MM.1S (cell line): ENCODE results near the gene DMWD.

Source experiments
- DNase-seq: peaks from one replicate; pipeline ENCODE4 v3.0.0-alpha.2; 2015
- H2AFZ ChIP-seq: fragments of 300-600 bp; sonication (generic); 2 replicates; pipeline ENCODE4 v1.6.0; 2016; ENCODE audit warnings: antibody characterized with exemption, low read length
- H3F3A ChIP-seq: fragments of 300-600 bp; sonication (generic); 2 replicates; pipeline ENCODE4 v1.6.1; 2016; ENCODE audit warnings: mild to moderate bottlenecking, antibody characterized with exemption, low read length, moderate library complexity, mixed read lengths; ENCODE audit not compliant: insufficient read depth
- H3K27ac ChIP-seq: fragments of 300-600 bp; sonication (generic); 2 replicates; pipeline ENCODE4 v1.5.1; 2016; ENCODE audit warnings: mild to moderate bottlenecking, low read length
- H3K27me3 ChIP-seq: fragments of 300-600 bp; sonication (generic); replicated peaks from 2 replicates; pipeline ENCODE4 v1.6.0; 2016; ENCODE audit warnings: low read length; ENCODE audit not compliant: insufficient read depth
- H3K36me3 ChIP-seq: fragments of 300-600 bp; sonication (generic); replicated peaks from 2 replicates; pipeline ENCODE4 v1.6.1; 2016; ENCODE audit warnings: mild to moderate bottlenecking, low read length, mixed read lengths; ENCODE audit not compliant: insufficient read depth
- H3K4me1 ChIP-seq: fragments of 300-600 bp; sonication (generic); 2 replicates; pipeline ENCODE4 v1.6.1; 2016; ENCODE audit warnings: low read length, mixed read lengths
- H3K4me2 ChIP-seq: fragments of 300-600 bp; sonication (generic); 2 replicates; pipeline ENCODE4 v1.6.0; 2016; ENCODE audit warnings: low read depth, low read length
- H3K4me3 ChIP-seq: fragments of 300-600 bp; sonication (generic); 2 replicates; pipeline ENCODE4 v1.5.1; 2016; ENCODE audit warnings: low read length, mixed read lengths
- H3K79me2 ChIP-seq: fragments of 300-600 bp; sonication (generic); 2 replicates; pipeline ENCODE4 v1.6.1; 2016; ENCODE audit warnings: mixed run types, low read length, mixed read lengths
- H3K9ac ChIP-seq: fragments of 300-600 bp; sonication (generic); 2 replicates; pipeline ENCODE4 v1.6.1; 2016; ENCODE audit warnings: low read length, mixed read lengths
- H3K9me2 ChIP-seq: fragments of 300-600 bp; sonication (generic); replicated peaks from 2 replicates; pipeline ENCODE4 v1.6.1; 2016; ENCODE audit warnings: mild to moderate bottlenecking, low read length, mixed read lengths; ENCODE audit not compliant: insufficient read depth
- H3K9me3 ChIP-seq: fragments of 300-600 bp; sonication (generic); replicated peaks from 2 replicates; pipeline ENCODE4 v1.6.1; 2016; ENCODE audit warnings: mild to moderate bottlenecking, low read length, mixed read lengths; ENCODE audit not compliant: insufficient read depth
- H4K20me1 ChIP-seq: fragments of 300-600 bp; sonication (generic); 2 replicates; pipeline ENCODE4 v1.6.1; 2016; ENCODE audit warnings: mild to moderate bottlenecking, low read length, moderate library complexity, mixed read lengths; ENCODE audit not compliant: insufficient read depth
- EZH2 ChIP-seq: fragments of 300-600 bp; sonication (generic); optimal IDR thresholded peaks from 2 replicates; pipeline ENCODE3; 2017; ENCODE audit warnings: low read depth, mild to moderate bottlenecking, antibody characterized with exemption, low read length, mixed read lengths
- EZH2phosphoT487 ChIP-seq: fragments of 300-600 bp; sonication (generic); IDR thresholded peaks from 2 replicates; pipeline ENCODE4 v1.6.1; 2018; ENCODE audit warnings: antibody characterized with exemption, low read length
- TF ChIP-seq, protein P1 (sequence below): fragments of 300-600 bp; sonication (generic); IDR thresholded peaks from 2 replicates; pipeline ENCODE4 v1.5.1; 2016; ENCODE audit warnings: antibody characterized with exemption, low read length, mixed read lengths

DMWD gene

DNA sequence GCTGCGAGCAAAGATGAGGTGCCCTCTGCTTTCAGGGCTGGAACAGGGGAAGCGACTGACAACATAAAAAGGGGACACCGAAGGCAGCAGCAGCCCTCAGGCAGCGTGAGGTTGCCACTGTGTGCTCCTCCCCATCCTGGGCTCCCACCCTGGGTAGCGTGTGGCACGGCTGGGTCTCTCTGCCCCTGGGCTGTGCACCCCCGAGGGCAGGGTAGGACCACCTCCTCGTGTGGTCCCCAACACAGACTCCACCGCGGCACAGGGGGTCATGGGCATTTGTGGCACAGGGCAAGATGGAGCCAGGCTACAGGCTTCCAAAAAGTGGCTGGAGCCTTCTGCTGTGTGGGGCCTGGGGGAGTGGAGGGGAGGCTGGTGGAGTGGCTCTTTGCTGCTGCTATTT, 28.9 kb upstream of the DMWD start:
- Histone ChIP-seq H3K27me3 (no peaks in the 10 kb centered on the region), H3K9me2 (no peaks in the 10 kb centered on the region), H3K79me2 (no peaks in the 10 kb centered on the region), H3K9ac (no peak overlapping the region), H3K27ac (no peak overlapping the region), H4K20me1 (no peaks in the 10 kb centered on the region), H3F3A (peaks cover 9% of the 10 kb centered on the region; the same call in 1 of the 2 replicates), H3K4me1 (peaks cover 5% of the 10 kb centered on the region; the same call in 1 of the 2 replicates), H2AFZ (no peak overlapping the region), H3K4me2 (no peak overlapping the region), H3K36me3 (no peaks in the 10 kb centered on the region; the same call in 1 of the 2 replicates), H3K9me3 (no peaks in the 10 kb centered on the region), H3K4me3 (no peak overlapping the region)
- TF ChIP-seq EZH2: no peak
- no peak for TF ChIP-seq EZH2phosphoT487
- TF ChIP-seq, protein P1, sequence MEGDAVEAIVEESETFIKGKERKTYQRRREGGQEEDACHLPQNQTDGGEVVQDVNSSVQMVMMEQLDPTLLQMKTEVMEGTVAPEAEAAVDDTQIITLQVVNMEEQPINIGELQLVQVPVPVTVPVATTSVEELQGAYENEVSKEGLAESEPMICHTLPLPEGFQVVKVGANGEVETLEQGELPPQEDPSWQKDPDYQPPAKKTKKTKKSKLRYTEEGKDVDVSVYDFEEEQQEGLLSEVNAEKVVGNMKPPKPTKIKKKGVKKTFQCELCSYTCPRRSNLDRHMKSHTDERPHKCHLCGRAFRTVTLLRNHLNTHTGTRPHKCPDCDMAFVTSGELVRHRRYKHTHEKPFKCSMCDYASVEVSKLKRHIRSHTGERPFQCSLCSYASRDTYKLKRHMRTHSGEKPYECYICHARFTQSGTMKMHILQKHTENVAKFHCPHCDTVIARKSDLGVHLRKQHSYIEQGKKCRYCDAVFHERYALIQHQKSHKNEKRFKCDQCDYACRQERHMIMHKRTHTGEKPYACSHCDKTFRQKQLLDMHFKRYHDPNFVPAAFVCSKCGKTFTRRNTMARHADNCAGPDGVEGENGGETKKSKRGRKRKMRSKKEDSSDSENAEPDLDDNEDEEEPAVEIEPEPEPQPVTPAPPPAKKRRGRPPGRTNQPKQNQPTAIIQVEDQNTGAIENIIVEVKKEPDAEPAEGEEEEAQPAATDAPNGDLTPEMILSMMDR: no peak
- no peak for DNase-seq

DNA sequence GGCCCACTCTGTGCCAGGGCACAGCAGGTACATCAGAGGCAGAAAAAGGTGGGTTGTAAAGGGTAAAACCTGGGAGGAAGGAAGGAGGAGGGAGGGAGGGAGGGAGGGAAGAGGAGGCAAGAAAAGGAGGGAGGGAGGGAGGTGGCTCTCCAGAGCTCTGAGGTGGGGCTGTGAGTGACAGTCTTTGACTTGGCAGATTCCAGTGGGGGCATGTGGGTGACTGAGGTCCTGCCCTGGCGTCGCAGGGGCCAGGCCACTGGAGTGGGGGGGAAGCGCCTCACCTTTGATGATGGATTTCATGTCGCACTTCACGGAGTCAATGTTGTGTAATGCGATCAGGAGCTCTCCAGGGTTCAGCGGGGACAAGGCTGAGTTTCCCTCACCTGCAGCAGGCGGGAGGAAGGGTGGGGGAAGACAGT, 28.5 kb upstream of the DMWD start:
- Histone ChIP-seq H3K9ac (no peak overlapping the region), H3K4me3 (no peak overlapping the region), H3F3A (peaks cover 9% of the 10 kb centered on the region; the same call in 1 of the 2 replicates), H3K27me3 (no peaks in the 10 kb centered on the region), H3K79me2 (no peaks in the 10 kb centered on the region), H3K27ac (no peak overlapping the region), H3K36me3 (no peaks in the 10 kb centered on the region; the same call in 1 of the 2 replicates), H3K9me3 (no peaks in the 10 kb centered on the region), H3K9me2 (no peaks in the 10 kb centered on the region), H3K4me1 (peaks cover 5% of the 10 kb centered on the region; the same call in 1 of the 2 replicates), H4K20me1 (no peaks in the 10 kb centered on the region), H3K4me2 (no peak overlapping the region), H2AFZ (no peak overlapping the region)
- DNase-seq: no peak
- TF ChIP-seq EZH2 (no peak), EZH2phosphoT487 (no peak)
- TF ChIP-seq, protein P1: no peak

DNA sequence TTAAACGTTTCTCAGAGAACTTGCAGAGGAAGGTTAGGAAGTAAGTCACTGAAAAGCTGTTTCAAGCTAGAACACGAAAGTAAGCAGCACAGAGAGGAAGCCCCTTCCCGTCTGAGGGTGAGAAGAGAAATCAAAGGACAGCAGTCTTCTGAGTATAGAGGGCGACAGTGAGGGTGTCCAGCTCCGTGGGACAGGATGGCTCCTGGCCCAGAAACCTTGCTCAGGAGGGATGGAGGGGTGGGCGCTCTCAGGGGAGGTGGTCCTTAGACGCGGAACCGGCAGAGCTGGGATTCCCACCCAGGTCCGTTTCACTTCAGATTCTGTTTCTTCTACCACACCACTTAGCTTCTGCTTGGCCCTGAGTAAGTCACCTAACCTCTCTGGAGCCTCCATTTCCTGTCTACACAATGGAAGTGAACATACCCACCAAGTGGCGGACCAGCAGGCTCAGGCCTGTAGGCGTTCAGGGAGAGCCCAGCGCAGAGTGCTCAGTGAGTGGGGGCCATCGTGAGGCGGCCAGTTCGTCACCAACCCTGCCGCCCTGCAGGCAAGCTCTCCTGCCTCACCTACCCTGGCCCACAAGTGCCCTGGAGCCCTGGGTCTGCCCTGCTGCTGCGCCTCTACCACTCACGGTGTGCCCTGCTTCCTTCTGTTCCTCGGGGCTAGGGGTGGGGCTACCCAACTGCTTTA, 27.9 kb upstream of the DMWD start:
- DNase-seq: no peak
- Histone ChIP-seq H3K4me2 (no peak overlapping the region), H3K36me3 (no peaks in the 10 kb centered on the region; the same call in 1 of the 2 replicates)

More for the DNA sequence above, 27.9 kb upstream of the DMWD start:
- no peak overlapping the region for H3K27ac ChIP-seq
- no peak overlapping the region for H3K4me3 ChIP-seq
- no peak overlapping the region for H3K9ac ChIP-seq
- no peaks in the 10 kb centered on the region for H3K79me2 ChIP-seq
- TF ChIP-seq EZH2 (no peak), EZH2phosphoT487 (no peak)
- TF ChIP-seq, protein P1: no peak
- H2AFZ ChIP-seq: no peak overlapping the region
- no peaks in the 10 kb centered on the region for H3K9me3 ChIP-seq
- no peaks in the 10 kb centered on the region for H3K9me2 ChIP-seq
- peaks cover 5% of the 10 kb centered on the region; the same call in 1 of the 2 replicates for H3K4me1 ChIP-seq
- H3K27me3 ChIP-seq: no peaks in the 10 kb centered on the region
- no peaks in the 10 kb centered on the region for H4K20me1 ChIP-seq
- peaks cover 9% of the 10 kb centered on the region; the same call in 1 of the 2 replicates for H3F3A ChIP-seq
